ENCODE measurements around the gene DNAH17.
A peak's percentile ranks its signal among the peaks of the same experiment; 100 is the strongest.

DNAH17 gene

GRCh38 chr17:78577296-78577695, at the start of gene DNAH17:
Gene DNAH17 (minus strand): TSS chr17:78577396. CDS start chr17:78575057, 2,339 bp downstream.
- no peak for DNase-seq

- no peak for DNase-seq
Measured at GRCh38 chr17:78624324-78625151, 47.3 kb upstream of the DNAH17 start.

- DNase-seq: no peak
Measured at GRCh38 chr17:78623541-78623940, 46.3 kb upstream of the DNAH17 start.

- no peak for DNase-seq
Measured at GRCh38 chr17:78622491-78623265, 45.5 kb upstream of the DNAH17 start.

GRCh38 chr17:78621720-78622490, 44.7 kb upstream of the DNAH17 start:
- DNase-seq: no peak

GRCh38 chr17:78620099-78620498, 42.9 kb upstream of the DNAH17 start:
- DNase-seq: no peak

GRCh38 chr17:78619334-78619733, 42.1 kb upstream of the DNAH17 start:
- no peak for DNase-seq

GRCh38 chr17:78618264-78619066, 41.3 kb upstream of the DNAH17 start:
- no peak for DNase-seq

- no peak for DNase-seq
Measured at GRCh38 chr17:78617511-78618061, 40.4 kb upstream of the DNAH17 start.

GRCh38 chr17:78616946-78617345, 39.8 kb upstream of the DNAH17 start:
- DNase-seq: no peak

GRCh38 chr17:78615631-78616030, 38.4 kb upstream of the DNAH17 start:
- no peak for DNase-seq

GRCh38 chr17:78613416-78613815, 36.2 kb upstream of the DNAH17 start:
- DNase-seq: peak; percentile 62

- no peak for DNase-seq
Measured at GRCh38 chr17:78611607-78612006, 34.4 kb upstream of the DNAH17 start.

- DNase-seq: no peak
Measured at GRCh38 chr17:78610951-78611511, 33.8 kb upstream of the DNAH17 start.

- no peak for DNase-seq
Measured at GRCh38 chr17:78609191-78609641, 32.0 kb upstream of the DNAH17 start.

GRCh38 chr17:78608804-78609186, 31.6 kb upstream of the DNAH17 start:
- no peak for DNase-seq

- DNase-seq: no peak
Measured at GRCh38 chr17:78608122-78608803, 31.1 kb upstream of the DNAH17 start.

- DNase-seq: no peak
Measured at GRCh38 chr17:78607038-78607437, 29.8 kb upstream of the DNAH17 start.

GRCh38 chr17:78605886-78606285, 28.7 kb upstream of the DNAH17 start:
- no peak for DNase-seq

GRCh38 chr17:78605429-78605828, 28.2 kb upstream of the DNAH17 start:
- DNase-seq: no peak

GRCh38 chr17:78602246-78602645, 25.1 kb upstream of the DNAH17 start:
- no peak for DNase-seq

All from hematopoietic multipotent progenitor cell treated with erythropoietin and hydrocortisone succinate and interleukin-3 and kit ligand, for 4 days (in vitro differentiated cells).